Inflammatory macrophage treated with lipopolysaccharide for 4 hours (primary cell): ENCODE data around the gene DPH2.
A peak's percentile ranks its signal among the peaks of the same experiment; 100 is the strongest.

Experiments used
- DNase-seq: peaks from one replicate; pipeline ENCODE4 v3.0.0-alpha.2; 2020

DPH2 gene

GRCh38 chr1:43945674-43946235 lies 24.1 kb upstream of the DPH2 start:
- no peak for DNase-seq

GRCh38 chr1:43946236-43947060 lies 23.4 kb upstream of the DPH2 start, which contains the start of gene IPO13:
Gene IPO13, plus strand, starts transcription at chr1:43946950. Its CDS starts 651 bp downstream, at chr1:43947601.
- DNase-seq = peak; percentile 97

- no peak for DNase-seq
These were observed 22.5 kb upstream of the DPH2 start for GRCh38 chr1:43947061-43947873.

GRCh38 chr1:43947874-43948437 lies 21.9 kb upstream of the DPH2 start:
- DNase-seq = no peak

- DNase-seq = no peak
These were observed 20.1 kb upstream of the DPH2 start for GRCh38 chr1:43949678-43950077.

GRCh38 chr1:43951021-43951985 lies 18.5 kb upstream of the DPH2 start:
- DNase-seq = no peak

- DNase-seq = no peak
These were observed 17.0 kb upstream of the DPH2 start for GRCh38 chr1:43952731-43953346.

GRCh38 chr1:43953361-43953760 lies 16.4 kb upstream of the DPH2 start:
- no peak for DNase-seq

- DNase-seq = no peak
These were observed 15.8 kb upstream of the DPH2 start for GRCh38 chr1:43954036-43954435.

- no peak for DNase-seq
These were observed 13.6 kb upstream of the DPH2 start for GRCh38 chr1:43956234-43956633.

GRCh38 chr1:43957407-43958040 lies 12.3 kb upstream of the DPH2 start:
- no peak for DNase-seq

- no peak for DNase-seq
These were observed 11.2 kb upstream of the DPH2 start for GRCh38 chr1:43958351-43959255.

- no peak for DNase-seq
These were observed 9.0 kb upstream of the DPH2 start for GRCh38 chr1:43960798-43961197.

- DNase-seq = no peak
These were observed 8.1 kb upstream of the DPH2 start for GRCh38 chr1:43961692-43962091.

GRCh38 chr1:43962324-43962723 lies 7.5 kb upstream of the DPH2 start:
- no peak for DNase-seq

- no peak for DNase-seq
These were observed 6.8 kb upstream of the DPH2 start for GRCh38 chr1:43963006-43963405.

GRCh38 chr1:43963890-43964289 lies 5.9 kb upstream of the DPH2 start:
- no peak for DNase-seq

GRCh38 chr1:43965316-43965715 lies 4.5 kb upstream of the DPH2 start:
- no peak for DNase-seq

GRCh38 chr1:43968348-43968948 lies 1.4 kb upstream of the DPH2 start:
- DNase-seq = no peak

GRCh38 chr1:43969416-43969745 lies 429 bp upstream of the DPH2 start:
- DNase-seq = no peak
